NOMO-1 treated with DMSO at 0.1 percent for 48 hours (cell line): ENCODE measurements around the gene OR51F2.
"Not testable (repeated sequence)": the region's sequence is repeated elsewhere in the genome, so short reads cannot be mapped to it uniquely, and the experiment has no call there.

Experiments used
- DNase-seq: peaks from one replicate; lab custom pipeline; 2025; ENCODE audit not compliant: unreplicated experiment; lab: John Stamatoyannopoulos, UW

The OR51F2 gene, protein sequence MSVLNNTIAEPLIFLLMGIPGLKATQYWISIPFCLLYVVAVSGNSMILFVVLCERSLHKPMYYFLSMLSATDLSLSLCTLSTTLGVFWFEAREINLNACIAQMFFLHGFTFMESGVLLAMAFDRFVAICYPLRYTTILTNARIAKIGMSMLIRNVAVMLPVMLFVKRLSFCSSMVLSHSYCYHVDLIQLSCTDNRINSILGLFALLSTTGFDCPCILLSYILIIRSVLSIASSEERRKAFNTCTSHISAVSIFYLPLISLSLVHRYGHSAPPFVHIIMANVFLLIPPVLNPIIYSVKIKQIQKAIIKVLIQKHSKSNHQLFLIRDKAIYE

DNA sequence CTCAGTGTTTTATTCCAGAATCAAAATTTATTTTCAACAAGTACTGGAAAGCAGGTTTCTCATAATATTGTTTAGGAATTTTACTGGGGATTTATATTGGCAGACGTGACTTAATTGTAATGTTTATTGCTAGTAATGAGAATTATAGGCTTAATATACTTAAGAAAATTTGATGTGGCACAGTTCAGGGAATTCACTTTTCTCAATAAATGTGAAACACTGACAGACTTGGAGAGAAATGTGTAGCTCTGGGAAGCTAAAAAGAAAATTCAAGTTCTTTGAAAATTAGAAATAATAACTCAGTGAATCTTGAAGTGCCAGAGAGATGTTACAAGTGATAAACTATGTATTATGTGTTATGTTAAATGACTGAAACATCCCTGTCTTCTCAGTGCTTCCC lies at the start of gene OR51F2:
Gene OR51F2, plus strand, starts transcription at position 301 of the 400 bp plus-strand sequence. CDS start 101 bp downstream, outside the sequence.
- DNase-seq: no peak

- DNase-seq: no peak
These were observed 38.7 kb upstream of the OR51F2 start for GRCh38 chr11:4782454-4782853.

GRCh38 chr11:4797206-4797605 lies 23.9 kb upstream of the OR51F2 start:
- DNase-seq: no peak

GRCh38 chr11:4798427-4799183 lies 22.5 kb upstream of the OR51F2 start:
- no peak for DNase-seq

DNA sequence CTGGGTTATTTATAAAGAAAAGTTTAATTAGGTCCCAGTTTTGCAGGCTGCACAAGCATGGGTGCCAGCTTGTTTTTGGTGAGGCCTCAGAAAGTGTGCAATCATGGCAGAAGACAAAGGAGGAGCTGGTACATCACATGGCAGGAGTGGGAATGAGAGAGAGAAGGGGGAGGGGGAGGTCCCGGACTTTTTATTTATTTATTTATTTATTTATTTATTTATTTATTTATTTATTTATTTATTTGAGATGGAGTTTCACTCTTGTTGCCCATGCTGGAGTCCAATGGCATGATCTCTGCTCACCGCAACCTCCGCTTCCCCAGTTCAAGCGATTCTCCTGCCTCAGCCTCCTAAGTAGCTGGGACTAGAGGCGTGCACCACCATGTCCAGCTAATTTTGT lies 19.8 kb upstream of the OR51F2 start:
- DNase-seq: not testable (repeated sequence)

DNA sequence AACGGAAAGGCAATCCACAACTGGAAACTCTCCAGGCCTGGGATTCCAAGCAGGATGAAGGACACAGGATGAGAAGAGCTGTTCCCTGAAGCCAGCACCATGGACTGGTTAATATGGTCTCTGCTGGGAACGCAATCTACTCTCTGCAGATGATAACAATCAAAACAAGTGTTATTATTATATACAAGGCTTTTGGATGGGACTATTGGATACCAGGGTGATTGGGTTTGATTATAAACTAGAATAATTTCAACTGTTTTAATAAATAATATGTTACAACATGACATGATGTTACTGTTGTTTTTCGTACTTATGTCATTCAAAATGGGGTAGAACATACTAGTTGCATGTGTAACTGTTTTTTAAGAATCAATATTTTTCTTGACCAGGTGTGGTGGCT lies 16.8 kb upstream of the OR51F2 start, which contains the start of gene OR52R1:
Gene OR52R1, minus strand, starts transcription at position 101 of the 400 bp plus-strand sequence. Its CDS starts 0 bp downstream, at position 101.
- DNase-seq: no peak

- DNase-seq: no peak
These were observed 12.6 kb upstream of the OR51F2 start for GRCh38 chr11:4808476-4808875.

- no peak for DNase-seq
These were observed 11.9 kb upstream of the OR51F2 start for GRCh38 chr11:4809246-4809645.

DNA sequence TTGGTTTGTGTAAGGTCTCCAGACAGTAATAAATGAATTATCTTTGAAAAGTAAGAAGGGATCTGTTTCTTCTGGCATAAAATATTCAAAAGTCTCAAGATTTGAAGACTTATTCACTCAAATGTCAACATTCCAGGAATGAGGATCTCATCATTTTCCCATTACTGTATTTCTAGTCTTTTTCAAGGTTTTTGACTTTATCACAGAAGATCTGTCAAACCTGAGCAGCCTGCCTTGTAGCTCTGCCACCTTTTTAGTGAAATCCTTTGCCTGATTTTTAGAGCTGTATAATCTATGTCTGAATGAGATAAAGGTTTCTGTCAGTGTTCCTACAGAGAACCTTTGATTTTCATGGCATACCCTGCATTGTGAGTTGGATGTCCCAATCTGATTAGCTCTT lies 4.0 kb downstream of the OR51F2 start:
- DNase-seq: no peak

DNA sequence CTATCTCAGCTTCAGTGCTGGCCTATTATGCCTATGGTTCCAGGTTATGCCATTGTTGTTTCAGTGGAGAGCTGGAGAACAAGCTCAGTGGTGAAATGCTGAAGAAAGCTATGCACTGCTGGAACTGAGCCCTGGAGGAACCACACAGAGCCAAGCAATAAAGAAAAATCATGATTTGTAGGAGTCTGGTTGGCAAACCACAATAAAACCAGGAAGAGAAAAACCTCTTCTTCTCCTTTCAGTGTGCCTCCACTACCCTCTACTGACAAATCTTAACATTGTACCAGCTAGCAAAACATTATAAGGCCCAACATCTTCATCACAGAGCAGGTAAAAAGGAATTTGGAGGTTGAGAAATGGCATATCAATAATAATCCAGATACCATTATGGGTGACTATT lies 5.3 kb downstream of the OR51F2 start:
- no peak for DNase-seq

DNA sequence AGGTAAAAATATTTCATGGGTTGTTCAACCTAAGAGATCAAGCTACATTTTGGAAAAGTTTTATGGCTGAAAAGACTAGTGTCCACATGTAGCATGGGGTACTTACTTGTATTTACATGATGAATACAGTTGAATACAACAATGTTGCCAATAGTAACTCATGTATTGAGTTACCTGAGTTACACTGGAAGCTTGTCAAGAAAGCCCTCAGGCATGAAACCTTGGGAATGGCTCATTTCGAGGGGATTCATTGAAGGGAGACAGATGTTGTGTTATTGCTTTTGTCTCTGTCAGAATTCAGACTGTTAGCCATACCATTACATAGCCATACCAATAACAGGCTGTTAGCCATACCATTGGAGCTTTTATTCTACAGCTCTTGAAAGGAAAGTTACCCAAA lies 9.2 kb downstream of the OR51F2 start:
- DNase-seq: no peak

DNA sequence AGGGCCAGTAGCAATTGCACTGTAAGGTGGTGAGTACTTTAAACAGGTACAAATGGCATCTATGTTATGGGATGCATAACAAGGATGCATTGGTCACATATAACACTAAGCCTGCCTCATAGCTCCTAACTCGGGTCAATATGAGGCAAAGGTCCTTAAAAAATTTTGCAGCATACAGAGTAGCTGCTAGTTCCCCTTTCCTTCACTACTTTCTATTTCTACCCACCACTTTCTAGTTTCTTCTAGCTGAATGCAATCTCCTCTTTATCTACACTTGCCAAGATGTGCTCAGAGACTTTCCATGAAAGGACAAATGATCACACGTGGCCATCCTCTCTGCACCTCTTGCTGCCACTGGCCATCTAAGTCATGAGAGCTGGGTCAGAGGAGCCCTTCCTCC lies 9.8 kb downstream of the OR51F2 start:
- no peak for DNase-seq

DNA sequence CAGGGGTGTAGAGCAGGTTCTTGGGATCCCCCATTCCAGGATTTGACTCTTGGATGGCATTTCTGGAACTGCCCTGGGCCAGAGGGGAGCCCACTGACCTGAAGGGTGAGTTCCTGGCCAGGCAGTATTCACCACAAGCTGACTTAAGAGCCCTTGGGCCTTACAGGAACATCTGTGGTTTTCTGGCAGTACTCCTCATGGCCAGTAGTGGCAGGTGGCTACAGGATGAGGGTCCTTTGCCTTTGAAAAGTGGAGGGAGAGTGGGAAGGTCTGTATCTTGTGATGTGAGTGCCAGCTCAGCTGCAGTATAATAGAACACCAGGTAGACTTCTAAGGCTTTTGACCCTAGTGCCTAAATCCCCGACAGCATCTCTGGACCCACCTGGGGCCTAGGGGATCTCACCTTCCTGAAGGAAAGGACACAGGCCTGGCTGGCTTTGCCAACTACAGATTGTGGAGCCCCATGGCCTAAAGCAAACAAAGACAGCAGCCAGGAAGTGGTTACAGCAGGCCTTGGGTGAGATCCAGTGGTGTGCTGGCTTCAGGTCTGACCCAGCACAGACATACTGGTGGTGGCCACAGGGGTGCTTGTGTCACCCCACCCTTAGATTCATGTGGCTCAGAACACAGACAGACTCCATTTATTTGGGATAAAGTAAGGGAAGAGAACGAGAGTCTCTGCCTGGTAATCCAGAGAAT lies 18.9 kb downstream of the OR51F2 start:
- no peak for DNase-seq

- DNase-seq: no peak
These were observed 27.9 kb downstream of the OR51F2 start, which contains the start of gene OR51S1 for GRCh38 chr11:4848908-4849532. Gene OR51S1, minus strand, starts transcription at chr11:4849208. Its CDS starts 0 bp downstream, at chr11:4849208.

GRCh38 chr11:4851033-4851432 lies 29.9 kb downstream of the OR51F2 start:
- DNase-seq: no peak

DNA sequence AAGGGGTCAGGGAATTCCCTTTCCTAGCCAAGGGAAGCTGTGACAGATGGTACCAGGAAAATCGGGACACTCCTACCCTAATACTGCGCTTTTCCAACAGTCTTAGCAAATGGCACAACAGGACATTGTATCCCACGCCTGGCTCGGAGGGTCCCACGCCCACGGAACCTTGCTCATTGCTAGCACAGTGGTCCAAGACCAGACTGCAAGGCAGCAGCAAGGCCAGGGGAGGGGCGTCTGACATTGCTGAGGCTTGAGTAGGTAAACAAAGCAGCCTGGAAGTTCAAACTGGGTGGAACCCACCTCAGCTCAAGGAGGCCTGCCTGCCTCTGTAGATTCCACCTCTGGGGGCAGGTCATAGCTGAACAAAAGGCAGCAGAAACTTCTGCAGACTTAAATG lies 33.2 kb downstream of the OR51F2 start:
- not testable (repeated sequence) for DNase-seq

DNA sequence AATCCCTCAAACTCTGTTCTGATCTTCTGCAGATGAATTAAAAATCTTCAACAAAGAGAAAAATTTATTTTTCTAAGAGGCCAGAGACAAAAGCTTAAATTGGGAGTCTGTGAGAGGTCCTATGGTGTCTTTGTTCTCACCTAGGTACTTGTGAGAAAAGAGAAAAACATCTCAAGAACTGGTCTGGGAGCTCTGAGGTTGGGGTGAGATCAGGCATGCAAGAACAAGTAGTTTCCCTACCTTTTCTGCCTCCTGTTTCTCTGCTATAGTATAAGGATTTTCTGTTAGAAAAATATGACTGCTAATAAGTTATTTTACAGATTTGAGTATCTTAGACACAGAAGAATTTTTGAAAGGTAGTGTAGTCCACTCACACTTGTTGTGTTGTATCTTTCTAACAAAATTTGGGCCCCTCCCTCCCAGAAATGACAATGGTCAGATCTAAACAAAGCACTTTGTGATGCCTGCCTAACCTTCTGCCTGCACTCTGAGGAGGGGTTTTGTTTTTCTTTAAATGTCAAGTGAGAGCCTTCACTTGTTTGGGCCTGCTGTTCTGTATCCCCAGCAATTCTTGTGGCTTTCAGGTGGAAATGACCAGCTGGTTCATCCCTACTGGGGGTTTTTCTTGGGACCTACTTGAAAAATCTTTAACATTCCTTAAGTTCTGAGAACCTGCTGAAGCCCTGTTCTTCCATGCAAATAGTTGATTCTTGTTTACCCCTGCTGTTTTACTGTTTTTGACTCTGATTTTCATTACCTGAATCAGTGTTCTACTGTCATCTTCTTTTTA lies 41.5 kb downstream of the OR51F2 start:
- no peak for DNase-seq

DNA sequence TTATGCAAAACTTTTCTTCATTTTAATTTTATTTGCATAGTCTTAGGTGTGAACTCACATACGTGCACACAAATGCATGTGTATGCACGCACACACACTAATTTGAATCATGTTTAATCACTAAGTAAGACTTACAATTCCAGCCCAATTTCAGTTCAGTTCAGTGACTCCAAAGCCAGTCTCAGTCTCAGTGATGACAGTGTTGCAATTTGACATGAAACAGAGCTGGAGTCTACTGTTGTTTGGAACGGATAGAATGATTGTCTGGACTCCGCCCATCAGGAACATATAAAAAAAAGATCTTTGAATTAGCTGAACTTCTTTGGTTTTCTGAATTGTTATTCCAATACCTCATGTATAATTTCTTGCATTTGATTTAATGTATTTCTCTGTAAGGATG lies 42.8 kb downstream of the OR51F2 start:
- DNase-seq: no peak

DNA sequence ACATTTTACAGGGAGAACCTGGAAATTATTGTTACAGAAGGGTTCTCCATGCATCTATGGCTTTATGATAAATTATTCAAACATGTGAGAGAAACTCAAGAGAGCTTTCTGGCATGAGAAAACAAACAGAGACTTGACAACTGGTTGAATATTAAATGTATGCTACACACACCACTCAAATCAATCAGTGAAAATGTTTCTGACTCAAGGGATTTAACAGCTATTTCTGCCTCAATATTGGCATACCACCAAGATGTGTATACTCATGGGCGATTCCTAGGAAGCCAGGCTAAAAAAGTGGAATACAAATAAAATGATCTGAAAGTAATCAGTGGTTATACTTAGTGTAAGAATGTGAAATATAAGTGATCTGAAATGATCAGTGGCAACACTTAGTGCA lies 44.7 kb downstream of the OR51F2 start:
- no peak for DNase-seq
